HG03039 (cell line): ENCODE data around the gene WBP1L.
"Not testable (repeated sequence)": the region's sequence is repeated elsewhere in the genome, so short reads cannot be mapped to it uniquely, and the experiment has no call there.

Source experiments
- ATAC-seq: cut with Tn5 transposase; IDR thresholded peaks from one replicate; pipeline ENCODE4 v1.9.1; 2021; ENCODE audit warnings: mild to moderate bottlenecking, moderate library complexity; ENCODE audit not compliant: unreplicated experiment

WBP1L gene

GRCh38 chr10:102804382-102805055, 60.8 kb downstream of the WBP1L start:
- no peak for ATAC-seq

- no peak for ATAC-seq
These were observed 64.6 kb downstream of the WBP1L start for GRCh38 chr10:102808380-102808779.

- ATAC-seq = no peak
These were observed 67.6 kb downstream of the WBP1L start for GRCh38 chr10:102811346-102811745.

- ATAC-seq = no peak
These were observed 68.6 kb downstream of the WBP1L start for GRCh38 chr10:102812231-102812876.

GRCh38 chr10:102813017-102813541, 69.3 kb downstream of the WBP1L start:
- no peak for ATAC-seq

- ATAC-seq = no peak
These were observed 70.1 kb downstream of the WBP1L start for GRCh38 chr10:102813734-102814452.

GRCh38 chr10:102814453-102814871, 70.7 kb downstream of the WBP1L start:
- no peak for ATAC-seq

- ATAC-seq = no peak
These were observed 71.3 kb downstream of the WBP1L start for GRCh38 chr10:102814873-102815661.

- no peak for ATAC-seq
These were observed 72.2 kb downstream of the WBP1L start for GRCh38 chr10:102815790-102816549.

GRCh38 chr10:102817175-102817574, 73.4 kb downstream of the WBP1L start:
- ATAC-seq = no peak

- ATAC-seq = no peak
These were observed 75.3 kb downstream of the WBP1L start for GRCh38 chr10:102819054-102819453.

GRCh38 chr10:102820008-102820407, 76.3 kb downstream of the WBP1L start:
- not testable (repeated sequence) for ATAC-seq

- ATAC-seq = no peak
These were observed 78.5 kb downstream of the WBP1L start for GRCh38 chr10:102822222-102822621.

- ATAC-seq = no peak
These were observed 80.9 kb downstream of the WBP1L start for GRCh38 chr10:102824664-102825063.

GRCh38 chr10:102826148-102826796, 82.5 kb downstream of the WBP1L start:
- ATAC-seq = no peak

GRCh38 chr10:102827597-102827975, 83.8 kb downstream of the WBP1L start:
- no peak for ATAC-seq

GRCh38 chr10:102831322-102832071, 87.7 kb downstream of the WBP1L start:
- no peak for ATAC-seq

GRCh38 chr10:102832248-102832647, 88.5 kb downstream of the WBP1L start:
- ATAC-seq = no peak

GRCh38 chr10:102832987-102833386, 89.2 kb downstream of the WBP1L start:
- ATAC-seq = no peak
